ENCODE measurements around the gene SEL1L3. TPM values are rescaled to one million over a fixed set of nuclear protein-coding genes. Genes with fewer than 3 reads are reported as not detected.
A peak's percentile ranks its signal among the peaks of the same experiment; 100 is the strongest.

The SEL1L3 gene
- total and polyA plus RNA-seq, 2 donors from 2014 or later, result 8.2 to 60.3 TPM

GRCh38 chr4:25892796-25893195 lies 30.0 kb upstream of the SEL1L3 start:
- Histone ChIP-seq H3K27me3 (ENCODE audit: control insufficient read depth, insufficient read depth, low read length) (no peaks in the 10 kb centered on the region), H3K9ac (ENCODE audit: low read length in 3 of 3) (no peak overlapping the region), H3K4me3 (ENCODE audit: low read length in 3 of 3) (no peak overlapping the region), H3K9me3 (ENCODE audit: control insufficient read depth in 2 of 3, insufficient read depth in 1 of 3, low read length in 3 of 3) (no peaks in the 10 kb centered on the region), H3K27ac (ENCODE audit: low read depth in 2 of 2, low read length in 2 of 2) (no peak overlapping the region), H3K4me1 (ENCODE audit: control insufficient read depth in 2 of 3, insufficient read depth in 2 of 3, low read depth in 1 of 3, low read length in 3 of 3) (no peaks in the 10 kb centered on the region), H3K36me3 (ENCODE audit: control insufficient read depth in 2 of 3, insufficient read depth in 3 of 3, low read length in 3 of 3) (no peaks in the 10 kb centered on the region)
- DNase-seq (peak in 2 of 5 donors; percentile 37 to 73), FAIRE-seq (no peak)
- TF ChIP-seq CTCF (IDR thresholded peaks at IDR 0.05; ENCODE audit: borderline replicate concordance, extremely low read depth, insufficient read depth), result no peak
- intact Hi-C loops (cut with DNase I), result no loop called here

DNA sequence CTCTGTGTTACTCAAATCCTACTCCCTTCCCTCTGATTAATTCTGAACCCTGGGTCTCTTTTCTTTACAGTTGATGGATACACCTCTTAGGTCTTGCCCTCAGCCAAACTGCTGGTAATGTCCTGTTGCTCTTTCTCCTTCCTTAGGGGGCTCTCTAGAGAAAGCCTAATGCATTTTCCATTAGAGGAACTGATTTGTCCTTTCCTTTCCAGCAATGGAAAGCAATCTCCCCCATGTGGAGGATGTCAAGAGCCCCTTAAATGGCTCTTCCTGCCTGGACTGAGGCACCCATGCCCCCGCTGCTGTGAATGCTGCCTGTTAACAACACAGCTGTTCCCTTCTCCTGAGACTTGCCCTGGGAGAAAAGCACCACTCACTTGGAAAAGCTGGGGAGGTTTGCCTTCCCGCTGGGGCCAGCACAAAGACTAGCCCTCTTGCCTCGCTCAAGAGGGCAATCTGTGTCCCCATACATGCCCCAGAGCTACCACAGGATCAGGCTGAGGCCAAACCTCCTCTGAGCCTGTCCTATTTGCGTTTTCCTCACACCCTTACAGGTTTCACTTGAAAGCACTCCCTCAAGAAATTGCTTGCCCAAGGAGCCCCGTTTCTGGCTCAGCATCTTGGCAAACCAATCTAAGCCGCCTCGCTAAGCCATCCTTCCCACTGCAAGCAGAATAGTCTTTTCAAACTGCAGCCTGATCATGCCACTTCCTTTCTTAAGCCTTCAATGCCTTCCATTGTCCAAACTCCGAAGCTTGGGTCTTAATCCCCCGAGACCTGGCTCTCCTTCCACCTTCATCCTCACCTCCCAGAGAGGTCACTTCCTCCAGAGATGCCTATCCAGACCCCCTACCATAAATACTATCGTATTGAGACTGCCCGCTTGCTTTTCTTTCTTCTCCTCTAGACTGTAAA lies 28.0 kb upstream of the SEL1L3 start:
- DNase-seq (peak in 1 of 5 donors; percentile 63), FAIRE-seq (no peak)
- Histone ChIP-seq H3K9ac (ENCODE audit: low read length in 3 of 3) (no peak overlapping the region), H3K4me3 (ENCODE audit: low read length in 3 of 3) (no peak overlapping the region), H3K27me3 (ENCODE audit: control insufficient read depth, insufficient read depth, low read length) (no peaks in the 10 kb centered on the region), H3K27ac (ENCODE audit: low read depth in 2 of 2, low read length in 2 of 2) (no peak overlapping the region), H3K4me1 (ENCODE audit: control insufficient read depth in 2 of 3, insufficient read depth in 2 of 3, low read depth in 1 of 3, low read length in 3 of 3) (no peaks in the 10 kb centered on the region), H3K36me3 (ENCODE audit: control insufficient read depth in 2 of 3, insufficient read depth in 3 of 3, low read length in 3 of 3) (no peaks in the 10 kb centered on the region), H3K9me3 (ENCODE audit: control insufficient read depth in 2 of 3, insufficient read depth in 1 of 3, low read length in 3 of 3) (no peaks in the 10 kb centered on the region)
- intact Hi-C loops (cut with DNase I), result no loop called here
- no peak for TF ChIP-seq CTCF (IDR thresholded peaks at IDR 0.05; ENCODE audit: borderline replicate concordance, extremely low read depth, insufficient read depth)

DNA sequence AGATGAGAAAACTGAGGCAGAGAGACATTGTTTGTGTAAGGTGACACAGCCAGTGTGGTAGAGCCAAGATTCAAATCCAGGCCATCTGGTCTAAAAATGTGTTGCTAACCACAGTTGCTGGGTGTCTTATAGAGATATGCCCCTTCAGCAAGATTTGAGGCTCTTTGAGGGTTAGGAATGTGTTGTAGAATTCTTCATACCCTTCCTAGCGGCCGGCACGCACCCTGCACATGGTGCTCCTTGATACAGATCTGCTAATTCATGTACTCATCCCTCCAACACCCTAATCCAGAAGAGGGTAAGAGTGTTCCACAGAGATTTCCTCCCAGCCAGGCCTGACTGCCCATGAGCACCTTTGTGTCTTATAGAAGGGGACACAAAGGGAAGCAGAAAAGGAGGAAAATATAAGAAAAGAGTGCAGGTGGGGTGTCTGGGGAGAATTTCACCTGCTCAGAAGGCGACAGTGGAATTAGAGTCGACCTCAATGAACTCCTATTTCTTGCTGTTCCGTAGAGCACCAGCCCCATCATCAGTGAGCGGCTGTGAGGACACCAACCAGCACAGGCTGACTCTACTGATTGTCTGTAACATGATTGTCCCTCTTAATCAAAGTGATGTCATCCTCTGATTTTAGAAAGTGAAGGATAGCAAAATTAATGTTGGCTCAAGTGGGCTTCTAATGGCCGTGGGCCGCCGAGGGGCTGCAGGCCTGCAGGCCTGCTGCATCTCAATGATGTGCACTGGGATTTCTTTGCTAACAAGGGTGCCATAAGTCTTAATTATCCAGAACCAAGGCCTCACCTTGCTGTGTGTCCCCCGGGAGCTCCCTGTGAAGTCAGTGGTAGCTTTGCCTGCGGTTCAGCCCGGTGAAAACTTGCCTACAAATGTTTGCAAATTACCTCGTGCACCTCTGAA lies 27.1 kb upstream of the SEL1L3 start:
- Histone ChIP-seq H3K36me3 (ENCODE audit: control insufficient read depth in 2 of 3, insufficient read depth in 3 of 3, low read length in 3 of 3) (no peaks in the 10 kb centered on the region), H3K27ac (ENCODE audit: low read depth in 2 of 2, low read length in 2 of 2) (no peak overlapping the region), H3K4me1 (ENCODE audit: control insufficient read depth in 2 of 3, insufficient read depth in 2 of 3, low read depth in 1 of 3, low read length in 3 of 3) (no peaks in the 10 kb centered on the region), H3K9ac (ENCODE audit: low read length in 3 of 3) (no peak overlapping the region), H3K4me3 (ENCODE audit: low read length in 3 of 3) (no peak overlapping the region), H3K9me3 (ENCODE audit: control insufficient read depth in 2 of 3, insufficient read depth in 1 of 3, low read length in 3 of 3) (no peaks in the 10 kb centered on the region), H3K27me3 (ENCODE audit: control insufficient read depth, insufficient read depth, low read length) (no peaks in the 10 kb centered on the region)
- intact Hi-C loops (cut with DNase I), result no loop called here
- no peak for TF ChIP-seq CTCF (IDR thresholded peaks at IDR 0.05; ENCODE audit: borderline replicate concordance, extremely low read depth, insufficient read depth)
- no peak for FAIRE-seq
- DNase-seq, result no peak

Measured in kidney (tissue), 14 donors.